ENCODE results near the gene DPYD.

The DPYD gene

DNA sequence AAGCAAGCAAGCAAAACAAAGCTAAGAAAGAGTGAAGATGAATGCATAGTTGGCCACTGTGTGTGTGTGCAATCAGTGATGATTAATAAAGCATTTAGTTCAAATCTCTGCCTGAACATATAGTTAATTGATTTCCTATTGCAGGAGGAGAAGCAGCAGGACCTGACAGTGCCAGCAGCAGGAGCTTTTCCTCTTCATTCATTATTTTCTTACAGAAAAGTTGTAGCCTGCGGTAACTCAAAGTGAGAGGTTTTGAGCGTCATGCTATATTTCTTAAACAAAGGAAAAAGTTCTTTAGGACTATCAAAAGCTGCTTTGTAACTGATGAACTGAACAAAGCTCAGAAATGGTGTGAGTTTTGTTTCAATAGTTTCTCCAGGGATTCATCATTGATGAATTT, 819.3 kb downstream of the DPYD start:
- Histone ChIP-seq H3K27ac (ENCODE audit: low read depth, low read length) (no peak overlapping the region), H3K36me3 (ENCODE audit: control insufficient read depth, insufficient read depth, low read length) (no peaks in the 10 kb centered on the region), H3K9ac (ENCODE audit: low read length) (no peak overlapping the region), H3K4me3 (ENCODE audit: low read length) (no peak overlapping the region), H3K27me3 (ENCODE audit: control insufficient read depth, insufficient read depth, low read length) (no peaks in the 10 kb centered on the region), H3K4me1 (ENCODE audit: control insufficient read depth, insufficient read depth, low read length) (no peaks in the 10 kb centered on the region)

- H3K9ac ChIP-seq (ENCODE audit: low read length) = no peak overlapping the region
- no peaks in the 10 kb centered on the region for H3K27me3 ChIP-seq (ENCODE audit: control insufficient read depth, insufficient read depth, low read length)
- H3K27ac ChIP-seq (ENCODE audit: low read depth, low read length) = no peak overlapping the region
- H3K36me3 ChIP-seq (ENCODE audit: control insufficient read depth, insufficient read depth, low read length) = no peaks in the 10 kb centered on the region
- peaks cover 2% of the 10 kb centered on the region for H3K4me1 ChIP-seq (ENCODE audit: control insufficient read depth, insufficient read depth, low read length)
- H3K4me3 ChIP-seq (ENCODE audit: low read length) = no peak overlapping the region
These were observed 823.4 kb downstream of the DPYD start for GRCh38 chr1:97097404-97097925.

DNA sequence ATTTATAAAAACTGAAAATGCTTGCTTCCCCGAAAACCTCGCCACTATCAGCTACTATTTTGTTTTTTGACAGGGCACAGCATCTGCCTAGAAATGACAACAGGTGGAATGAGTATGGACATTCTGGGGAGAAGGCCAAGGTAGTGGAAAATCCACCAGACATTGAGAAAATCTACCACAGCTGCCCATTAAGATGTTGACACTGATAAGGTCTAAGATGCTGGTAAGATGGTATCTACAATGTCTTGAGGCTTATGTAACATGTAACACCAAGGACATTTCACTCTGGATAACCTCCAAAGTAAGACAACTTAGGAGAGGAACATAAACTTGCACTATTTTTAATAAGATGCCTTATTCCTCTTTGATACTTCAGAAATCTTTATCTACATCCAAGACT, 825.1 kb downstream of the DPYD start:
- Histone ChIP-seq H3K27ac (ENCODE audit: low read depth, low read length) (no peak overlapping the region), H3K4me1 (ENCODE audit: control insufficient read depth, insufficient read depth, low read length) (peaks cover 5% of the 10 kb centered on the region), H3K9ac (ENCODE audit: low read length) (no peak overlapping the region), H3K27me3 (ENCODE audit: control insufficient read depth, insufficient read depth, low read length) (no peaks in the 10 kb centered on the region), H3K4me3 (ENCODE audit: low read length) (no peak overlapping the region), H3K36me3 (ENCODE audit: control insufficient read depth, insufficient read depth, low read length) (no peaks in the 10 kb centered on the region)

DNA sequence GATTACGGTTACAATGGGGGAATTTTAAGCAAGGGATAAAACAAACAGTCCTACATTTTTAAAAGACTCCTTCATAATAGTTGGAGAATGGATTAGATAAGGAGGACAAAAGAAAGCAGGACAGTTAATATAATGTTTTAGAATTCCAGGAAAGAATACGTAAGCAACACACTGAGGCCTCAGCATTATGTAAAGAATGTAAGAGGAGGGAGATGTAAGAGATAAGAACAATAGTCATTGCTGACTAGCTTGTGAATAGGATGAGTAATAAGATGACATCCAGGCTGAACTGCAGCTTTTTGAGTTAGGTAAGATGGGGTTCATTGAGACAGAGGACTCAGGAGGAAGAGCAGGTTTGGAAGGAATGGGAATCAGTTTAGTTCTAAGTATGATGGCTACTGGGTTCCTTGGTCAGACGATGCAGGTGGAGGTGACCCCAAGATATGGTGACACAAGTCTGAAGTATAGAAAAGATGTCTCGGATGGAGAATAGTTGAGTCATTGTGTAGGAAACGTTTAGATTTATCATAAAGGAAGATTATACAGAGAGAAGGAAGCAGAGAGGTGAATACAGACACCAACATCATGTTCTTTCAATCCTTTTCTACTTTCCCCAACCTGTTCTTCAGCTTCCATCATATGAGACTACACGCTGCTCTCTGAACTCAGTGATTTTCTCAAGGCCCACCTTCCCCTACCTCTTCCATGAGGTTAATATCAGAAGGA, 826.4 kb downstream of the DPYD start:
- Histone ChIP-seq H3K4me3 (ENCODE audit: low read length) (no peak overlapping the region), H3K9ac (ENCODE audit: low read length) (no peak overlapping the region), H3K4me1 (ENCODE audit: control insufficient read depth, insufficient read depth, low read length) (peaks cover 5% of the 10 kb centered on the region), H3K27me3 (ENCODE audit: control insufficient read depth, insufficient read depth, low read length) (no peaks in the 10 kb centered on the region), H3K27ac (ENCODE audit: low read depth, low read length) (no peak overlapping the region), H3K36me3 (ENCODE audit: control insufficient read depth, insufficient read depth, low read length) (no peaks in the 10 kb centered on the region)

GRCh38 chr1:97093741-97094140, 827.1 kb downstream of the DPYD start:
- no peaks in the 10 kb centered on the region for H3K27me3 ChIP-seq (ENCODE audit: control insufficient read depth, insufficient read depth, low read length)
- no peaks in the 10 kb centered on the region for H3K36me3 ChIP-seq (ENCODE audit: control insufficient read depth, insufficient read depth, low read length)
- H3K27ac ChIP-seq (ENCODE audit: low read depth, low read length) = no peak overlapping the region
- peaks cover 5% of the 10 kb centered on the region for H3K4me1 ChIP-seq (ENCODE audit: control insufficient read depth, insufficient read depth, low read length)
- no peak overlapping the region for H3K9ac ChIP-seq (ENCODE audit: low read length)
- no peak overlapping the region for H3K4me3 ChIP-seq (ENCODE audit: low read length)

DNA sequence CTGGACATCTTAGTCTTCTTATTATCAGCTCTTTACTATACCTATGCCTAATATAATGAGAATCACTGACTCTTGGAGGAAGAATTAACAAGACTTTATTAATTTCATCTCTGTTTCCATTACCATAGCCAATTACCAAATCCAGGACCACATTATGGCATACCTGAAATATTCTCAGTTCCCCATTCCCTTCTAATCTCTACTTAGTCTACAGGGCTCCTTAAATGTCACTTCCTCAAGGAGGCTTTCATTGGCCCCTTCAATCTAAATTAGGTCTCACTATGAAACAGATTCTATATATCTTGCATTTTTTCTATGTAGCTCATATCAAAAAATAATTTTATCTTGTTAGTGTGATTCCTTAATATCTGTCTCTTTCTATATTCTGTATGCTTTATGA, 828.0 kb downstream of the DPYD start:
- Histone ChIP-seq H3K27me3 (ENCODE audit: control insufficient read depth, insufficient read depth, low read length) (no peaks in the 10 kb centered on the region), H3K27ac (ENCODE audit: low read depth, low read length) (no peak overlapping the region), H3K4me1 (ENCODE audit: control insufficient read depth, insufficient read depth, low read length) (peaks cover 5% of the 10 kb centered on the region), H3K9ac (ENCODE audit: low read length) (no peak overlapping the region), H3K4me3 (ENCODE audit: low read length) (no peak overlapping the region), H3K36me3 (ENCODE audit: control insufficient read depth, insufficient read depth, low read length) (no peaks in the 10 kb centered on the region)

- no peak overlapping the region for H3K9ac ChIP-seq (ENCODE audit: low read length)
- H3K36me3 ChIP-seq (ENCODE audit: control insufficient read depth, insufficient read depth, low read length) = no peaks in the 10 kb centered on the region
- H3K4me1 ChIP-seq (ENCODE audit: control insufficient read depth, insufficient read depth, low read length) = peaks cover 5% of the 10 kb centered on the region
- no peaks in the 10 kb centered on the region for H3K27me3 ChIP-seq (ENCODE audit: control insufficient read depth, insufficient read depth, low read length)
- H3K27ac ChIP-seq (ENCODE audit: low read depth, low read length) = no peak overlapping the region
- H3K4me3 ChIP-seq (ENCODE audit: low read length) = no peak overlapping the region
These were observed 829.2 kb downstream of the DPYD start for GRCh38 chr1:97091679-97092078.

DNA sequence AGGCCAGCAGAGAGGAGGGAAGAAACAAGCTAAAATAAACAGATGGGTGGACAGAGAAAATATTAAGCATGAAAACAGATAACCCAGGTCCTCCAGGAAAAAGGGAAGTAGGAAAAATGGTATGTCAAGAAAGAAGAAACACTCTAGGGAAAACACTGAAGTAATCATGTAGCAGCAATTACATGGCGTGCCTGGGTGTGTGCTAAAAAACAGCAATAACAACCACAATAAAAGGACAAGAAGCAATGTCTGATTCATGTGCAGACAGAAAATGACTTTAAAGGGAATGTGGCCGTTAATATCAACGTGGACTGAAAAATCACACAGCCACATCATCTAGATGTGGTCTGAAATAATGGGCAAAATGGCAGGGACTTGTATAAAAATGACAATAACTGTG, 829.6 kb downstream of the DPYD start:
- no peak overlapping the region for H3K27ac ChIP-seq (ENCODE audit: low read depth, low read length)
- no peaks in the 10 kb centered on the region for H3K27me3 ChIP-seq (ENCODE audit: control insufficient read depth, insufficient read depth, low read length)
- H3K36me3 ChIP-seq (ENCODE audit: control insufficient read depth, insufficient read depth, low read length) = no peaks in the 10 kb centered on the region
- no peak overlapping the region for H3K9ac ChIP-seq (ENCODE audit: low read length)
- H3K4me1 ChIP-seq (ENCODE audit: control insufficient read depth, insufficient read depth, low read length) = peaks cover 5% of the 10 kb centered on the region
- no peak overlapping the region for H3K4me3 ChIP-seq (ENCODE audit: low read length)

DNA sequence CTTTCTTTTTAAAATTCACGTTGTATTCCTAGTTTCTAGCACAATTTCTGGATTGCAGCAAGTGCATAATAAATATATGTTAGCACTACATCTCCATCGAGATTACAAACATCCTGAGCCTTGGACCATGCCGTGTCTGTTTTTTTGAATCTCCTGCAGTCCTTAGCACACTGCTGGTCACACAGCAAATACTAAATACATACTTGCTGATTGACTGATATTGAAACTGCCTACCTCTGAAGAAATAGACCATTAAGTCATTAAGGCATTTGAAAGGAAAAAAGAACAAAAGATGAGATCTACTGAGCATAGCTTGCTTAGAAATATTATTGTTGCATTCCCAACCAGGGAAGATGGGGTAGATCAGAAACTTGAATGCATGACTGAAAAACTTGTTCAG, 830.1 kb downstream of the DPYD start:
- H3K4me3 ChIP-seq (ENCODE audit: low read length) = no peak overlapping the region
- H3K4me1 ChIP-seq (ENCODE audit: control insufficient read depth, insufficient read depth, low read length) = peaks cover 5% of the 10 kb centered on the region
- H3K9ac ChIP-seq (ENCODE audit: low read length) = no peak overlapping the region
- H3K36me3 ChIP-seq (ENCODE audit: control insufficient read depth, insufficient read depth, low read length) = no peaks in the 10 kb centered on the region
- no peaks in the 10 kb centered on the region for H3K27me3 ChIP-seq (ENCODE audit: control insufficient read depth, insufficient read depth, low read length)
- no peak overlapping the region for H3K27ac ChIP-seq (ENCODE audit: low read depth, low read length)

- Histone ChIP-seq H3K27me3 (ENCODE audit: control insufficient read depth, insufficient read depth, low read length) (no peaks in the 10 kb centered on the region), H3K9ac (ENCODE audit: low read length) (no peak overlapping the region), H3K27ac (ENCODE audit: low read depth, low read length) (no peak overlapping the region), H3K4me3 (ENCODE audit: low read length) (no peak overlapping the region), H3K36me3 (ENCODE audit: control insufficient read depth, insufficient read depth, low read length) (no peaks in the 10 kb centered on the region), H3K4me1 (ENCODE audit: control insufficient read depth, insufficient read depth, low read length) (peaks cover 5% of the 10 kb centered on the region)
These were observed 831.7 kb downstream of the DPYD start for GRCh38 chr1:97089173-97089572.

GRCh38 chr1:97088391-97088790, 832.4 kb downstream of the DPYD start:
- no peak overlapping the region for H3K27ac ChIP-seq (ENCODE audit: low read depth, low read length)
- no peak overlapping the region for H3K9ac ChIP-seq (ENCODE audit: low read length)
- H3K4me1 ChIP-seq (ENCODE audit: control insufficient read depth, insufficient read depth, low read length) = peaks cover 2% of the 10 kb centered on the region
- H3K4me3 ChIP-seq (ENCODE audit: low read length) = no peak overlapping the region
- H3K36me3 ChIP-seq (ENCODE audit: control insufficient read depth, insufficient read depth, low read length) = no peaks in the 10 kb centered on the region
- H3K27me3 ChIP-seq (ENCODE audit: control insufficient read depth, insufficient read depth, low read length) = no peaks in the 10 kb centered on the region

- Histone ChIP-seq H3K27ac (ENCODE audit: low read depth, low read length) (no peak overlapping the region), H3K4me3 (ENCODE audit: low read length) (no peak overlapping the region), H3K36me3 (ENCODE audit: control insufficient read depth, insufficient read depth, low read length) (no peaks in the 10 kb centered on the region), H3K27me3 (ENCODE audit: control insufficient read depth, insufficient read depth, low read length) (no peaks in the 10 kb centered on the region), H3K9ac (ENCODE audit: low read length) (no peak overlapping the region), H3K4me1 (ENCODE audit: control insufficient read depth, insufficient read depth, low read length) (no peaks in the 10 kb centered on the region)
These were observed 836.3 kb downstream of the DPYD start for GRCh38 chr1:97084546-97084945.

DNA sequence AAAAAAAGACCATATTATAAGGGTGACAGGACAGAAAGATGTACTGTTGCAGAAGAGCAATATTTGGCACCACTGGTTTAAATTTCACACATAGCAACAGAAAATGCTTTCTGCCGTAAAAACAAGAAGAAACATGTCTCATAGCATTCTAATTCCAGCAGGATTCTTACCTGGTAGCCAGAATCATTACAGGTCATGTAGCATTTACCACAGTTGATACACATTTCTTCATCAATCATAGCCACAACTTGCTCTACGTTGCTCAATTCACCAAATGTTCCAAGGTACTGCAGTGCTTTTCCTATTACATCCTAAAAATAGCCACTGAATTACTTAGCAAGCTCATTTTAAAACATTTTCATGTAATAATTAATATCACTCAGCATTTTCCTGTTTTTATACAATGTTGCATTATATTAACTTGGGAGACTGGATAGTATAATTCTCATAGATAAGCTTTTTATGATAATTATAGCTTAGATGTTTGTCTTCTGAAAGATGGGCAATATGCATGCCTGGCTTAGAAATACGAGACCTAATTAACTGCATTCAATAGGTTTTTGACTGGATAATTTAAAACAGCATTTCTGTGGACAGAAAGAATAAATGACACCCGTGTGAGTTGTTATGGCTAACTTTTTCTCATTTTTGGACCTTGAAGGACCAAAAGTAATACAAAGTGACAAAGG, 838.5 kb downstream of the DPYD start:
- Histone ChIP-seq H3K4me1 (ENCODE audit: control insufficient read depth, insufficient read depth, low read length) (no peaks in the 10 kb centered on the region), H3K9ac (ENCODE audit: low read length) (no peak overlapping the region), H3K36me3 (ENCODE audit: control insufficient read depth, insufficient read depth, low read length) (no peaks in the 10 kb centered on the region), H3K27ac (ENCODE audit: low read depth, low read length) (no peak overlapping the region), H3K4me3 (ENCODE audit: low read length) (no peak overlapping the region), H3K27me3 (ENCODE audit: control insufficient read depth, insufficient read depth, low read length) (no peaks in the 10 kb centered on the region)
